Spleen (tissue), 7 donors: Measurements from ENCODE around the gene SLC38A3.

ENCODE experiments used
- POLR2A ChIP-seq, 3 donors: fragments of 450-650 bp; IDR thresholded peaks; one replicate each; pipeline ENCODE4 v1.5.1; 2017; ENCODE audit warnings: antibody characterized with exemption in 3 of 3, mild to moderate bottlenecking in 1 of 3
- TF ChIP-seq, protein P1 (sequence below), 11 experiments: fragments of 200-600 bp in 7 of 11; fragments of 450-650 bp in 4 of 11; sonication (generic) in 4 of 11; IDR thresholded peaks in 8 of 11; conservative IDR thresholded peaks in 3 of 11; 1 replicate in 7 of 11; 2 replicates in 4 of 11; pipeline versions ENCODE4 v1.4.0 to v1.8.0; 2016 to 2021; ENCODE audit warnings: antibody characterized with exemption in 11 of 11, inconsistent platforms in 4 of 11, mild to moderate bottlenecking in 1 of 11
- donor health status: DM: no; HTN: no; CAD: no; lungs with moderate emphysema.
- donor health status: DM: no; HTN: no; CAD: no.
- donor health status: DM: no; HTN: no; CAD: no.

DNA sequence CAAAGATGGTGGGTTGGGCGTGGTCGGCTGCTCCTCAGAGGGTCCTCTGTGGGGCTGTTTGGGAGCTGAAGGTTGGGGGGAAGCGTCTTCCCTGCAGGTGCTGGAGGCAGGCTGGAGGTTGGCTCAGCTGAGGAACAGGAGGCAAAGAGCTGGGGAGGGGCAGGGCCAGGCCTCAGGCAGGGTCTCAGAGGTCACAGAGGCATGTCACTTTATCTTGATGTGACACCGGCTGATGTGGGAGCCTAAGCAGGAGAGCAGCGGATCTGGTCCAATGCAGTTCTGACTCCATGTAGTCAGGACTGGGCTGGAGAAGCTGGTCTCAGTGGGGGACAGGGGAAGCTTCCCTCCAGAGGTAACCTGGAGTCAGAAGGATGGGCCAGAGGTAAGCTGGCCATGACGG, 21.3 kb upstream of the SLC38A3 start:
- TF ChIP-seq, protein P1, sequence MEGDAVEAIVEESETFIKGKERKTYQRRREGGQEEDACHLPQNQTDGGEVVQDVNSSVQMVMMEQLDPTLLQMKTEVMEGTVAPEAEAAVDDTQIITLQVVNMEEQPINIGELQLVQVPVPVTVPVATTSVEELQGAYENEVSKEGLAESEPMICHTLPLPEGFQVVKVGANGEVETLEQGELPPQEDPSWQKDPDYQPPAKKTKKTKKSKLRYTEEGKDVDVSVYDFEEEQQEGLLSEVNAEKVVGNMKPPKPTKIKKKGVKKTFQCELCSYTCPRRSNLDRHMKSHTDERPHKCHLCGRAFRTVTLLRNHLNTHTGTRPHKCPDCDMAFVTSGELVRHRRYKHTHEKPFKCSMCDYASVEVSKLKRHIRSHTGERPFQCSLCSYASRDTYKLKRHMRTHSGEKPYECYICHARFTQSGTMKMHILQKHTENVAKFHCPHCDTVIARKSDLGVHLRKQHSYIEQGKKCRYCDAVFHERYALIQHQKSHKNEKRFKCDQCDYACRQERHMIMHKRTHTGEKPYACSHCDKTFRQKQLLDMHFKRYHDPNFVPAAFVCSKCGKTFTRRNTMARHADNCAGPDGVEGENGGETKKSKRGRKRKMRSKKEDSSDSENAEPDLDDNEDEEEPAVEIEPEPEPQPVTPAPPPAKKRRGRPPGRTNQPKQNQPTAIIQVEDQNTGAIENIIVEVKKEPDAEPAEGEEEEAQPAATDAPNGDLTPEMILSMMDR (IDR thresholded peaks at IDR 0.05 in 8 of 11, conservative IDR thresholded peaks at IDR 0.05 in 3 of 11): no peak
- no peak for TF ChIP-seq POLR2A (IDR thresholded peaks at IDR 0.05)
